DND-41 (cell line): Measurements from ENCODE around the gene HELQ.

Experiments used
- CTCF ChIP-seq: IDR thresholded peaks from 2 replicates; pipeline ENCODE4 v1.5.1; 2012; ENCODE audit warnings: borderline replicate concordance, low read length, moderate library complexity, mild to moderate bottlenecking; ENCODE audit not compliant: poor library complexity, severe bottlenecking; ENCODE audit errors: extremely low read depth
- EZH2 ChIP-seq: IDR thresholded peaks from 3 replicates; pipeline ENCODE4 v1.6.1; 2012; ENCODE audit warnings: borderline replicate concordance, low read depth, mild to moderate bottlenecking, moderate library complexity, low read length, inconsistent platforms; ENCODE audit not compliant: severe bottlenecking

GRCh38 chr4:83449009-83449408 lies 6.6 kb downstream of the HELQ start:
- TF ChIP-seq CTCF (no peak), EZH2 (no peak)
